ENCODE measurements around the gene ROBO3.

The ROBO3 gene

DNA sequence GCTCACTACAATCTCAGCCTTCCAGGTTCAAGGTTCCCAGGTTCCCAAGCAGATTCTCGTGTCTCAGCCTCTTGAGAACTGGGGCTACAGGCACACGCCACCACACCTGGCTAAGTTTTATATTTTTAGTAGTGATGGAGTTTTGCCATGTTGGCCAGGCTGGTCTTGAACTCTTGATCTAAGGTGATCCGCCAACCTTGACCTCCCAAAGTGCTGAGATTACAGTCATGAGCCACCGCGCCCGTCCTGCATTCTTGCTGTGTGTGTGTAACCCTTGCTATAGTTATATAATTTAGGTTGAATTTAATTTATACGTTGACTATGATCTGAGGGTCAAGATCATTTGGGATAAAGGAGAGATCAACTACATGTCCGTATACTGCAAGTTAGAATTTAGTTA, 29.3 kb upstream of the ROBO3 start:
- Histone ChIP-seq H3K27ac (ENCODE audit: extremely low read depth, low read depth, low read length) (no peak overlapping the region), H3K4me3 (ENCODE audit: low read depth, low read length) (no peak overlapping the region), H3K4me1 (ENCODE audit: control insufficient read depth, insufficient read depth, low read length) (no peaks in the 10 kb centered on the region), H3K9me3 (ENCODE audit: control insufficient read depth, insufficient read depth, low read depth, low read length) (no peaks in the 10 kb centered on the region), H3K36me3 (ENCODE audit: control insufficient read depth in 2 of 2, insufficient read depth in 1 of 2, low read length in 2 of 2) (no peaks in the 10 kb centered on the region)
- CTCF ChIA-PET = interaction anchor here (0.6 to 5.5 kb wide), 15 partner anchors 11 to 430 kb away, joined by 3 to 53 read pairs (median 7); partner anchors contain the start of gene ROBO3
- no peak for TF ChIP-seq WT1 (tag by site-specific recombination; IDR thresholded peaks at IDR 0.05)
- no peak for TF ChIP-seq ZNF544 (tag by site-specific recombination; IDR thresholded peaks at IDR 0.05)
- TF ChIP-seq, protein P1, sequence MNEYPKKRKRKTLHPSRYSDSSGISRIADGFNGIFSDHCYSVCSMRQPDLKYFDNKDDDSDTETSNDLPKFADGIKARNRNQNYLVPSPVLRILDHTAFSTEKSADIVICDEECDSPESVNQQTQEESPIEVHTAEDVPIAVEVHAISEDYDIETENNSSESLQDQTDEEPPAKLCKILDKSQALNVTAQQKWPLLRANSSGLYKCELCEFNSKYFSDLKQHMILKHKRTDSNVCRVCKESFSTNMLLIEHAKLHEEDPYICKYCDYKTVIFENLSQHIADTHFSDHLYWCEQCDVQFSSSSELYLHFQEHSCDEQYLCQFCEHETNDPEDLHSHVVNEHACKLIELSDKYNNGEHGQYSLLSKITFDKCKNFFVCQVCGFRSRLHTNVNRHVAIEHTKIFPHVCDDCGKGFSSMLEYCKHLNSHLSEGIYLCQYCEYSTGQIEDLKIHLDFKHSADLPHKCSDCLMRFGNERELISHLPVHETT (tag by site-specific recombination; IDR thresholded peaks at IDR 0.05) = no peak
- TF ChIP-seq ZNF660 (tag by site-specific recombination; IDR thresholded peaks at IDR 0.05) = no peak
- TF ChIP-seq, protein P2, sequence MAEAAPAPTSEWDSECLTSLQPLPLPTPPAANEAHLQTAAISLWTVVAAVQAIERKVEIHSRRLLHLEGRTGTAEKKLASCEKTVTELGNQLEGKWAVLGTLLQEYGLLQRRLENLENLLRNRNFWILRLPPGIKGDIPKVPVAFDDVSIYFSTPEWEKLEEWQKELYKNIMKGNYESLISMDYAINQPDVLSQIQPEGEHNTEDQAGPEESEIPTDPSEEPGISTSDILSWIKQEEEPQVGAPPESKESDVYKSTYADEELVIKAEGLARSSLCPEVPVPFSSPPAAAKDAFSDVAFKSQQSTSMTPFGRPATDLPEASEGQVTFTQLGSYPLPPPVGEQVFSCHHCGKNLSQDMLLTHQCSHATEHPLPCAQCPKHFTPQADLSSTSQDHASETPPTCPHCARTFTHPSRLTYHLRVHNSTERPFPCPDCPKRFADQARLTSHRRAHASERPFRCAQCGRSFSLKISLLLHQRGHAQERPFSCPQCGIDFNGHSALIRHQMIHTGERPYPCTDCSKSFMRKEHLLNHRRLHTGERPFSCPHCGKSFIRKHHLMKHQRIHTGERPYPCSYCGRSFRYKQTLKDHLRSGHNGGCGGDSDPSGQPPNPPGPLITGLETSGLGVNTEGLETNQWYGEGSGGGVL (tag by site-specific recombination; IDR thresholded peaks at IDR 0.05) = no peak
- TF ChIP-seq, protein P3, sequence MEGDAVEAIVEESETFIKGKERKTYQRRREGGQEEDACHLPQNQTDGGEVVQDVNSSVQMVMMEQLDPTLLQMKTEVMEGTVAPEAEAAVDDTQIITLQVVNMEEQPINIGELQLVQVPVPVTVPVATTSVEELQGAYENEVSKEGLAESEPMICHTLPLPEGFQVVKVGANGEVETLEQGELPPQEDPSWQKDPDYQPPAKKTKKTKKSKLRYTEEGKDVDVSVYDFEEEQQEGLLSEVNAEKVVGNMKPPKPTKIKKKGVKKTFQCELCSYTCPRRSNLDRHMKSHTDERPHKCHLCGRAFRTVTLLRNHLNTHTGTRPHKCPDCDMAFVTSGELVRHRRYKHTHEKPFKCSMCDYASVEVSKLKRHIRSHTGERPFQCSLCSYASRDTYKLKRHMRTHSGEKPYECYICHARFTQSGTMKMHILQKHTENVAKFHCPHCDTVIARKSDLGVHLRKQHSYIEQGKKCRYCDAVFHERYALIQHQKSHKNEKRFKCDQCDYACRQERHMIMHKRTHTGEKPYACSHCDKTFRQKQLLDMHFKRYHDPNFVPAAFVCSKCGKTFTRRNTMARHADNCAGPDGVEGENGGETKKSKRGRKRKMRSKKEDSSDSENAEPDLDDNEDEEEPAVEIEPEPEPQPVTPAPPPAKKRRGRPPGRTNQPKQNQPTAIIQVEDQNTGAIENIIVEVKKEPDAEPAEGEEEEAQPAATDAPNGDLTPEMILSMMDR (tag by site-specific recombination; IDR thresholded peaks at IDR 0.05) = no peak
- POLR2A ChIA-PET = interaction anchor here (1.3 kb wide), 1 partner anchor 163 kb away, joined by 4 read pairs; the partner anchor contains the start of genes SIAE and SPA17

DNA sequence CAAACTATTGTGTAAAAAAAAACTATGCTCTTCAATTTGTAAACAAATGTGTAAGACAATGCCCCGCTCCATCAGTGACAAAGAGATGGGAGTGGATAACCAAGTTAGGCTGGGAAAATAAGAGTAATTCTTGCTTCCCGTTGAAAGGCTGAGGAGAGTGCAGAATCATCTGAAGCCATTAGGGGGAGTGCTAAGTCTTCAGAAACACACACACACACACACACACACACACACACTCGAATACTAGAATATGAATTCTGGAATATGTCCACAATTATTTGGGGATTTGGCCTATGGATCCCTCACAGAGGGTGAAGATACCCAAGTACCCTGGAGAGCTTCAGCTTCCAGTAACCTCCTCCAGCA, 27.8 kb upstream of the ROBO3 start:
- Histone ChIP-seq H3K9me3 (ENCODE audit: control insufficient read depth, insufficient read depth, low read depth, low read length) (no peaks in the 10 kb centered on the region), H3K4me3 (ENCODE audit: low read depth, low read length) (no peak overlapping the region), H3K4me1 (ENCODE audit: control insufficient read depth, insufficient read depth, low read length) (no peaks in the 10 kb centered on the region), H3K36me3 (ENCODE audit: control insufficient read depth in 2 of 2, insufficient read depth in 1 of 2, low read length in 2 of 2) (no peaks in the 10 kb centered on the region), H3K27ac (ENCODE audit: extremely low read depth, low read depth, low read length) (no peak overlapping the region)
- no peak for TF ChIP-seq ZNF530 (tag by site-specific recombination; IDR thresholded peaks at IDR 0.05; ENCODE audit: low read depth)
- TF ChIP-seq ZFHX2 (tag by site-specific recombination; conservative IDR thresholded peaks at IDR 0.05) = peak; percentile 55
- TF ChIP-seq KLF9 (tag by site-specific recombination; IDR thresholded peaks at IDR 0.05; ENCODE audit: low read depth) = peak; percentile 34; the same call in 1 of the 2 replicates
- TF ChIP-seq, protein P4, sequence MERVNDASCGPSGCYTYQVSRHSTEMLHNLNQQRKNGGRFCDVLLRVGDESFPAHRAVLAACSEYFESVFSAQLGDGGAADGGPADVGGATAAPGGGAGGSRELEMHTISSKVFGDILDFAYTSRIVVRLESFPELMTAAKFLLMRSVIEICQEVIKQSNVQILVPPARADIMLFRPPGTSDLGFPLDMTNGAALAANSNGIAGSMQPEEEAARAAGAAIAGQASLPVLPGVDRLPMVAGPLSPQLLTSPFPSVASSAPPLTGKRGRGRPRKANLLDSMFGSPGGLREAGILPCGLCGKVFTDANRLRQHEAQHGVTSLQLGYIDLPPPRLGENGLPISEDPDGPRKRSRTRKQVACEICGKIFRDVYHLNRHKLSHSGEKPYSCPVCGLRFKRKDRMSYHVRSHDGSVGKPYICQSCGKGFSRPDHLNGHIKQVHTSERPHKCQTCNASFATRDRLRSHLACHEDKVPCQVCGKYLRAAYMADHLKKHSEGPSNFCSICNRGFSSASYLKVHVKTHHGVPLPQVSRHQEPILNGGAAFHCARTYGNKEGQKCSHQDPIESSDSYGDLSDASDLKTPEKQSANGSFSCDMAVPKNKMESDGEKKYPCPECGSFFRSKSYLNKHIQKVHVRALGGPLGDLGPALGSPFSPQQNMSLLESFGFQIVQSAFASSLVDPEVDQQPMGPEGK (tag by site-specific recombination; IDR thresholded peaks at IDR 0.05) = 0 out of 2 replicates have a peak, but pooled peaks have one; percentile 19
- TF ChIP-seq ZNF416 (tag by site-specific recombination; IDR thresholded peaks at IDR 0.05) = no peak
- TF ChIP-seq ZNF341 (tag by site-specific recombination; IDR thresholded peaks at IDR 0.05; ENCODE audit: low read depth) = no peak
- peak; percentile 94 for TF ChIP-seq ZNF654 (tag by site-specific recombination; IDR thresholded peaks at IDR 0.05; ENCODE audit: low read depth)
- no peak for TF ChIP-seq KLF1 (tag by site-specific recombination; IDR thresholded peaks at IDR 0.05)
- TF ChIP-seq, protein P5, sequence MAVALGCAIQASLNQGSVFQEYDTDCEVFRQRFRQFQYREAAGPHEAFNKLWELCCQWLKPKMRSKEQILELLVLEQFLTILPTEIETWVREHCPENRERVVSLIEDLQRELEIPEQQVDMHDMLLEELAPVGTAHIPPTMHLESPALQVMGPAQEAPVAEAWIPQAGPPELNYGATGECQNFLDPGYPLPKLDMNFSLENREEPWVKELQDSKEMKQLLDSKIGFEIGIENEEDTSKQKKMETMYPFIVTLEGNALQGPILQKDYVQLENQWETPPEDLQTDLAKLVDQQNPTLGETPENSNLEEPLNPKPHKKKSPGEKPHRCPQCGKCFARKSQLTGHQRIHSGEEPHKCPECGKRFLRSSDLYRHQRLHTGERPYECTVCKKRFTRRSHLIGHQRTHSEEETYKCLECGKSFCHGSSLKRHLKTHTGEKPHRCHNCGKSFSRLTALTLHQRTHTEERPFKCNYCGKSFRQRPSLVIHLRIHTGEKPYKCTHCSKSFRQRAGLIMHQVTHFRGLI (tag by site-specific recombination; IDR thresholded peaks at IDR 0.05) = no peak
- TF ChIP-seq, protein P3 (tag by site-specific recombination; IDR thresholded peaks at IDR 0.05) = 0 out of 2 replicates have a peak, but pooled peaks have one; percentile 54
- TF ChIP-seq EGR2 (tag by site-specific recombination; IDR thresholded peaks at IDR 0.05; ENCODE audit: low read depth) = 0 out of 2 replicates have a peak, but pooled peaks have one; percentile 14
- 0 out of 2 replicates have a peak, but pooled peaks have one; percentile 21 for TF ChIP-seq ZNF629 (tag by site-specific recombination; IDR thresholded peaks at IDR 0.05)
- no peak for TF ChIP-seq ZNF501 (tag by site-specific recombination; IDR thresholded peaks at IDR 0.05)
- no peak for TF ChIP-seq ZNF677 (tag by site-specific recombination; IDR thresholded peaks at IDR 0.05)
- TF ChIP-seq, protein P6, sequence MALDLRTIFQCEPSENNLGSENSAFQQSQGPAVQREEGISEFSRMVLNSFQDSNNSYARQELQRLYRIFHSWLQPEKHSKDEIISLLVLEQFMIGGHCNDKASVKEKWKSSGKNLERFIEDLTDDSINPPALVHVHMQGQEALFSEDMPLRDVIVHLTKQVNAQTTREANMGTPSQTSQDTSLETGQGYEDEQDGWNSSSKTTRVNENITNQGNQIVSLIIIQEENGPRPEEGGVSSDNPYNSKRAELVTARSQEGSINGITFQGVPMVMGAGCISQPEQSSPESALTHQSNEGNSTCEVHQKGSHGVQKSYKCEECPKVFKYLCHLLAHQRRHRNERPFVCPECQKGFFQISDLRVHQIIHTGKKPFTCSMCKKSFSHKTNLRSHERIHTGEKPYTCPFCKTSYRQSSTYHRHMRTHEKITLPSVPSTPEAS (tag by site-specific recombination; IDR thresholded peaks at IDR 0.05) = peak; percentile 89
- CTCF ChIA-PET = interaction anchor here (0.5 to 5.5 kb wide), 39 partner anchors 9 to 761 kb away, joined by 3 to 53 read pairs (median 4); partner anchors contain the start of gene ROBO3
- POLR2A ChIA-PET = interaction anchor here (2.0 kb wide), 1 partner anchor 37 kb away, joined by 9 read pairs; the partner anchor contains the start of gene MSANTD2
